Natural killer cell (primary cell): Measurements from ENCODE around the gene TLCD5. TPM values are rescaled to one million over a fixed set of nuclear protein-coding genes. Genes with fewer than 3 reads are reported as not detected.

Experiments used
- ATAC-seq, 3 donors: fragments of 150-1000 bp in 2 of 3; fragments of 200-7000 bp in 1 of 3; cut with Tn5 transposase; 1 replicate in 1 of 3; 2 replicates in 2 of 3; pipeline ENCODE4 v1.10.0; 2021; ENCODE audit warnings: mild to moderate bottlenecking in 2 of 3, moderate library complexity in 2 of 3
- DNase-seq, 2 donors: peaks; one replicate each; pipeline versions ENCODE4 v3.0.0 to v3.0.0-alpha.2; 2013 to 2021; ENCODE audit warnings: mixed read lengths in 1 of 2
- H3K27ac ChIP-seq: one replicate; pipeline ENCODE4 v1.5.1; 2013; ENCODE audit warnings: mild to moderate bottlenecking, low read length
- H3K27me3 ChIP-seq: one replicate; pipeline ENCODE4 v1.6.1; 2013; ENCODE audit warnings: low read length; ENCODE audit not compliant: control insufficient read depth, insufficient read depth
- H3K36me3 ChIP-seq: one replicate; pipeline ENCODE4 v1.6.1; 2013; ENCODE audit warnings: low read length; ENCODE audit not compliant: control insufficient read depth, insufficient read depth
- H3K4me1 ChIP-seq: one replicate; pipeline ENCODE4 v1.6.1; 2013; ENCODE audit warnings: low read length; ENCODE audit not compliant: control insufficient read depth, insufficient read depth
- H3K4me3 ChIP-seq: one replicate; pipeline ENCODE4 v1.5.1; 2013; ENCODE audit warnings: low read length
- H3K9me3 ChIP-seq: one replicate; pipeline ENCODE4 v1.6.1; 2013; ENCODE audit warnings: low read length; ENCODE audit not compliant: control insufficient read depth, insufficient read depth
- H3K27ac Mint-ChIP-seq, 2 donors: one replicate each; pipeline ENCODE4 v1.8.0; 2022; ENCODE audit warnings: mild to moderate bottlenecking in 2 of 2, mixed read lengths in 2 of 2, moderate library complexity in 1 of 2
- H3K27me3 Mint-ChIP-seq, 2 donors: one replicate each; pipeline ENCODE4 v1.8.0; 2022; ENCODE audit warnings: low read depth in 2 of 2, mixed read lengths in 2 of 2
- H3K36me3 Mint-ChIP-seq: one replicate; pipeline ENCODE4 v1.8.0; 2022; ENCODE audit warnings: mixed read lengths
- H3K4me1 Mint-ChIP-seq, 2 donors: one replicate each; pipeline ENCODE4 v1.8.0; 2022; ENCODE audit warnings: mixed read lengths in 2 of 2
- H3K4me3 Mint-ChIP-seq: one replicate; pipeline ENCODE4 v1.8.0; 2022; ENCODE audit warnings: mild to moderate bottlenecking, moderate library complexity, mixed read lengths
- H3K9me3 Mint-ChIP-seq, 2 donors: one replicate each; pipeline ENCODE4 v1.8.0; 2022; ENCODE audit warnings: mixed read lengths in 2 of 2
- WGBS: methylation state at CpG from one replicate; pipeline ENCODE4 v1.1.7; 2013; ENCODE audit warnings: missing lambda C conversion rate; ENCODE audit not compliant: insufficient coverage; 5-methylcytosine and 5-hydroxymethylcytosine counted together
- intact Hi-C: fragments of 100-400 bp; cut with micrococcal nuclease; formaldehyde crosslinking; loops from one replicate; pipeline ENCODE4 v1.14.2; 2022
- total RNA-seq, 4 donors: library from RNA; stranded (reverse); fragments of 120-200 nt in 1 of 4; gene quantifications; one replicate each; pipeline versions ENCODE4 v1.2.3 to v1.2.4, GENCODE V29; 2013 to 2022
- TF ChIP-seq, protein P1 (sequence below): fragments of 200-600 bp; IDR thresholded peaks from one replicate; pipeline ENCODE4 v1.8.0; 2022; ENCODE audit warnings: antibody characterized with exemption

Gene TLCD5
- total RNA-seq, 3 donors from 2014 or later (not counting 1 experiment from before 2014, with no cell fraction given): not detected

GRCh38 chr11:120317689-120318480, 7.2 kb upstream of the TLCD5 start:
- Mint-ChIP-seq H3K4me1 (no peaks in the 10 kb centered on the region), H3K27ac (no peak overlapping the region), H3K27me3 (peaks cover 36 to 43% of the 10 kb centered on the region in 2 donors), H3K9me3 (no peaks in the 10 kb centered on the region), H3K4me3 (no peak overlapping the region), H3K36me3 (no peaks in the 10 kb centered on the region)
- Histone ChIP-seq H3K4me1 (no peaks in the 10 kb centered on the region), H3K36me3 (no peaks in the 10 kb centered on the region), H3K27me3 (peaks cover 2% of the 10 kb centered on the region), H3K9me3 (no peaks in the 10 kb centered on the region), H3K27ac (no peak overlapping the region), H3K4me3 (no peak overlapping the region)
- DNase-seq (no peak), ATAC-seq (no peak)
- TF ChIP-seq, protein P1, sequence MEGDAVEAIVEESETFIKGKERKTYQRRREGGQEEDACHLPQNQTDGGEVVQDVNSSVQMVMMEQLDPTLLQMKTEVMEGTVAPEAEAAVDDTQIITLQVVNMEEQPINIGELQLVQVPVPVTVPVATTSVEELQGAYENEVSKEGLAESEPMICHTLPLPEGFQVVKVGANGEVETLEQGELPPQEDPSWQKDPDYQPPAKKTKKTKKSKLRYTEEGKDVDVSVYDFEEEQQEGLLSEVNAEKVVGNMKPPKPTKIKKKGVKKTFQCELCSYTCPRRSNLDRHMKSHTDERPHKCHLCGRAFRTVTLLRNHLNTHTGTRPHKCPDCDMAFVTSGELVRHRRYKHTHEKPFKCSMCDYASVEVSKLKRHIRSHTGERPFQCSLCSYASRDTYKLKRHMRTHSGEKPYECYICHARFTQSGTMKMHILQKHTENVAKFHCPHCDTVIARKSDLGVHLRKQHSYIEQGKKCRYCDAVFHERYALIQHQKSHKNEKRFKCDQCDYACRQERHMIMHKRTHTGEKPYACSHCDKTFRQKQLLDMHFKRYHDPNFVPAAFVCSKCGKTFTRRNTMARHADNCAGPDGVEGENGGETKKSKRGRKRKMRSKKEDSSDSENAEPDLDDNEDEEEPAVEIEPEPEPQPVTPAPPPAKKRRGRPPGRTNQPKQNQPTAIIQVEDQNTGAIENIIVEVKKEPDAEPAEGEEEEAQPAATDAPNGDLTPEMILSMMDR: no peak
- WGBS: 81% methylated on average over 8 of the region's 10 CpGs
- intact Hi-C loops: no loop called here

DNA sequence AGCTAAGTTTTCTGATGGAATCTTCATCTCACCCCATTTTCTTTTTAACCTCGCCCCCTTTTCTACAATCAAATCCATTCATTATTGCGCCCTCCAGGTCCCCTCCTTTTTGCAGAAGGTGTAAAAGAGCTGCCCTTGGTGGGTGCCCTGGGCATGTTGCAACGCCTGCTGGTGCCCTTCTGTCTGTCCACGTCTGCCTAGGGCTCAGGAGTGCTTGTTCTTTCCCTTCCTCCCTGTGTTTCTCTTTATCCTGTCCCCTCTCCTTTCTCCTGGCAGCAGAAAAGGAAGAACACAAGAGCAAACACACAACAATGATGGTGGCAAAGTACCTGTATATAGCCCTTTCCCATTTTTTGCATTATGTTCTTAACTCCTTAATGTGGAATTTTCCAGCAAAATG, 6.2 kb upstream of the TLCD5 start:
- DNase-seq: no peak
- H3K27ac Mint-ChIP-seq: no peak overlapping the region
- intact Hi-C loops: no loop called here

GRCh38 chr11:120326228-120326627, 1.1 kb downstream of the TLCD5 start:
- Histone ChIP-seq H3K27me3 (peaks cover 22% of the 10 kb centered on the region), H3K27ac (no peak overlapping the region), H3K4me3 (no peak overlapping the region), H3K9me3 (no peaks in the 10 kb centered on the region), H3K4me1 (peaks cover 3% of the 10 kb centered on the region), H3K36me3 (no peaks in the 10 kb centered on the region)
- H3K27ac Mint-ChIP-seq: no peak overlapping the region
- H3K4me3 Mint-ChIP-seq: peak overlapping the region; percentile 76
- ATAC-seq (no peak), DNase-seq (no peak)
- TF ChIP-seq, protein P1: no peak
- WGBS: 54% methylated on average over 2 of the region's 3 CpGs
- intact Hi-C loops: no loop called here
- peaks cover 58 to 73% of the 10 kb centered on the region in 2 donors for H3K27me3 Mint-ChIP-seq
- H3K4me1 Mint-ChIP-seq: peaks cover 26 to 27% of the 10 kb centered on the region in 2 donors
- no peaks in the 10 kb centered on the region for H3K9me3 Mint-ChIP-seq
- H3K36me3 Mint-ChIP-seq: no peaks in the 10 kb centered on the region

More for the DNA sequence above, 6.2 kb upstream of the TLCD5 start:
- no peaks in the 10 kb centered on the region for H3K4me1 ChIP-seq
- Mint-ChIP-seq H3K4me1 (no peaks in the 10 kb centered on the region), H3K27me3 (peaks cover 40 to 49% of the 10 kb centered on the region in 2 donors), H3K4me3 (no peak overlapping the region), H3K36me3 (no peaks in the 10 kb centered on the region), H3K9me3 (no peaks in the 10 kb centered on the region)
- H3K4me3 ChIP-seq: no peak overlapping the region
- no peaks in the 10 kb centered on the region for H3K9me3 ChIP-seq
- 77% methylated on average over 4 of the region's 4 CpGs for WGBS
- no peak for ATAC-seq
- no peaks in the 10 kb centered on the region for H3K36me3 ChIP-seq
- TF ChIP-seq, protein P1: no peak
- peaks cover 9% of the 10 kb centered on the region for H3K27me3 ChIP-seq
- no peak overlapping the region for H3K27ac ChIP-seq
